Smooth muscle cell of the brain vasculature (primary cell): ENCODE results near the gene RNF149.
"Not testable (repeated sequence)": the region's sequence is repeated elsewhere in the genome, so short reads cannot be mapped to it uniquely, and the experiment has no call there.

Source experiments
- DNase-seq: peaks from one replicate; pipeline ENCODE4 v3.0.0-alpha.2; 2012; ENCODE audit warnings: low read depth, low spot score

RNF149 gene

GRCh38 chr2:101262142-101262541, 46.4 kb downstream of the RNF149 start:
- no peak for DNase-seq

DNA sequence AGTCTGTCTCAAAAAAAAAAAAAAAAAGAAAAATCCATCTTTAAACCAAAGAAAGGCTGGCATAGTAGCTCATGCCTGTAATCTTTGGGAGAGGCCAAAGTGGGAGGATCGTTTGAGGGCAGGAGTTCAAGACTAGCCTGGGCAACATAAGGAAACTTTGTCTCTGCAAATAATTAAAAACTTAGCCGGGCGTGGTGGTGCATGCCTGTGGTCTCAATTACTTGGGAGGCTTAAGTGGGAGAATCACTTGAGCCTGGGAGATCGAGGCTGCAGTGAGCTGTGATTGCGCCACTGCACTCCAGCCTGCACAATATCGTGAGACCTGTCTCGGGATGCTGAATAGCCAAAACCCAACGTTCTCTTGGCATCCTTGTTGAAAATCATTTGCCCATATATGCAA, 49.7 kb downstream of the RNF149 start:
- no peak for DNase-seq

DNA sequence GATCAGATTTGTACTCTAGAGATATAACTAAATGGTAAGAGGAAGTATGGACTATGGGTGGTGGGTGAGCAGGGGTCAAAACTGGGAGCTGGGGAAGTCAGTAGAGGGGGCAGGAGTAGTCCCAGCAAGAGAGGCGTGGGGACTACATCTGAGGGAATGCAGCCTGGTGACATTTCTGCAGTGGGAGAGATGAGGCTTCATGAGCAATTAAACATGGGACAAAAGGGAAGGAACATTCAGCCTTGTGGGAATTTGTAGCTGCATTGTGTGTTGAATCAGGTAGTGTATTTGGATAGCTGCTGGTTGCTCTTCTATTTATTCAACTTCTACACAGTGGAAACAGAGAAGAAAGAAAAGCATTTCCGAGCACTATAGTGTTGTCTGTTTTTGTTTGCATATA, 52.2 kb downstream of the RNF149 start:
- DNase-seq, result no peak

DNA sequence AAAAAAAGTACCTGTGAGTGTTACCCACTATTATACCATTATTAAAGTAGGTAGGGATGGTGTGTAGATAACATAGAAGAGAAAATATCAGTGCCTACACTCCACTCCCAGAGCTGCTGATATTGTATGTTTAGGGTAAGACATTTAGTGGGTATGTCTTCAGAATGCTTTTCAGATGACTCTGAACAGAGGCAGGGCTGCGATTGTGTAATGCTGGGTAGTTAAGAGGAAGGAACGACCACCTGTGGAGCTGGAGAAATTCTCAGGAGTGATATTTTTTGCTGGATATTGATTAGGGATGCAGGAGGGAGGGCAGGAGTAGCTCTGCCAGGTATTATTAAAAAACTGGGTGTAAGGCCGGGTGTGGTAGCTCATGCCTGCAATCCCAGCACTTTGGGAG, 53.0 kb downstream of the RNF149 start:
- no peak for DNase-seq

- no peak for DNase-seq
Measured at GRCh38 chr2:101253703-101254450, 54.6 kb downstream of the RNF149 start.

GRCh38 chr2:101253013-101253702, 55.3 kb downstream of the RNF149 start:
- no peak for DNase-seq

GRCh38 chr2:101252408-101253012, 56.0 kb downstream of the RNF149 start, which contains the start of gene CNOT11:
TSS of gene CNOT11 (plus strand) at chr2:101252886. CDS start at chr2:101252965, 79 bp downstream.
- DNase-seq, result peak; percentile 95

DNA sequence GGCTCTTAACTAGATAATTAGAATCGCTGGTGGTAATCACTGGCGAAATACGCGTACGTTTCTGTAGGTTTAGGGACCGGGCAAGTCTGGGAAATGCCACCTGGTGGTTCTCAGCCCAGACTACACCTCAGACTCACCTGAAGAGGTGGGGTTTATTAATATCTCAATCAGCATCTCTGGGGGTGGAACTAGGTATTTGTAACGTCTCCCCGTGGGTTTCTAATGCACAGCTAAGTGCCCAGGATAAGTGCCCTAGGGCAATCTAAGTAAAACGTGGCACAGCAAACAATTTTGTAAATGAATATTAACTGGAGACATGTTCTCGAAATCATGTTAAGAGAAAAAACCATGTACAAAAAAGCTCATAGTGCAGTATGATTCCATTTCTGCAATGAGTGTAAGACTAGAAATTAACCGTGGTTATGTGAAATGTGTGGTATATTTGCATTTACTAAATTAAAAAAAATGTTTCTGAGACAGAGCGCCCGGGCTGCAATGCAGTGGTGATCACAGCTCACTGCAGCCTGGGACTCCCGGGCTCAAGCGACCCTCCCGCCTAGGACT, 56.6 kb downstream of the RNF149 start:
- DNase-seq, result no peak

- DNase-seq, result not testable (repeated sequence)
Measured at GRCh38 chr2:101251246-101251781, 57.2 kb downstream of the RNF149 start.

DNA sequence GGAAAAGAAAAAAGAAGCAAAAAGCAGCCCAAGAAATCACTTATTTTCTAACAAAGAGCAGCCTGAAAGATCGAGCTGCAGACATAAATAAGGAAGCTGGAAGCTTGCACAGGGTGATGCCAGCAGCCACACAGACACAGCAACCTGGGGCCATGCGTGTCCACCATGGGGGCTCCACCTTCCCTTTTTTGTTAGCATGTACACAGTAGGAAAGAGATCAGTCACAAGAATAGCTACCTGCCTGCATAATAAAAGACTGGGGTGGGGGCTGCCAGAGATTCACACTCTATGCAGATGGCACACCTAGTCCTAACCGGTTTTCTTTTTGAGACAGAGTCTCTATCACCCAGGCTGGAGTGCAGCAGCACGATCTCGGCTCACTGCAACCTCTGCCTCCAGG, 58.7 kb downstream of the RNF149 start:
- no peak for DNase-seq

DNA sequence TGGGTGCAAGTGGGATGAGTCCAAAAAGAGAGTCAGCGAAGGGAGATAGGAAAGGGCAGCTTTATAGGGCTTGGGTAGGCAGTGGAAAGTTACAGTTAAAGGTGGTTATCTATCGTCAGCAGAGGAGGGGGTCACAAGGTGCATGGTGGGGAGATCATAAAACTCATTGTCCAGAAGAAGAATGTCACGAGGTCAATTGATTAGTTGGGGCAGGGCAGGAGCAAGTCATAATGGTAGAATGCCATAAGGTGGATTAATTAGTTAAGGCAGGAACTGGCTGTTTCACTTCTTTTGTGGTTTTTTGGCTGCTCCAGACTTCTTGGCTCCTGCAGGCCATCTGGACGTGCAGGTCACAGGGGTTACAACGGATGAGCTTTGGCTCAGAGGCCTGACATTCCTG, 59.7 kb downstream of the RNF149 start:
- not testable (repeated sequence) for DNase-seq

- DNase-seq, result not testable (repeated sequence)
Measured at GRCh38 chr2:101245468-101245867, 63.0 kb downstream of the RNF149 start.

GRCh38 chr2:101244899-101245298, 63.6 kb downstream of the RNF149 start:
- not testable (repeated sequence) for DNase-seq

- not testable (repeated sequence) for DNase-seq
Measured at GRCh38 chr2:101244373-101244772, 64.1 kb downstream of the RNF149 start.

- DNase-seq, result no peak
Measured at GRCh38 chr2:101241158-101241557, 67.3 kb downstream of the RNF149 start.

GRCh38 chr2:101240694-101241093, 67.8 kb downstream of the RNF149 start:
- DNase-seq, result not testable (repeated sequence)

- not testable (repeated sequence) for DNase-seq
Measured at GRCh38 chr2:101239760-101240118, 68.8 kb downstream of the RNF149 start.

DNA sequence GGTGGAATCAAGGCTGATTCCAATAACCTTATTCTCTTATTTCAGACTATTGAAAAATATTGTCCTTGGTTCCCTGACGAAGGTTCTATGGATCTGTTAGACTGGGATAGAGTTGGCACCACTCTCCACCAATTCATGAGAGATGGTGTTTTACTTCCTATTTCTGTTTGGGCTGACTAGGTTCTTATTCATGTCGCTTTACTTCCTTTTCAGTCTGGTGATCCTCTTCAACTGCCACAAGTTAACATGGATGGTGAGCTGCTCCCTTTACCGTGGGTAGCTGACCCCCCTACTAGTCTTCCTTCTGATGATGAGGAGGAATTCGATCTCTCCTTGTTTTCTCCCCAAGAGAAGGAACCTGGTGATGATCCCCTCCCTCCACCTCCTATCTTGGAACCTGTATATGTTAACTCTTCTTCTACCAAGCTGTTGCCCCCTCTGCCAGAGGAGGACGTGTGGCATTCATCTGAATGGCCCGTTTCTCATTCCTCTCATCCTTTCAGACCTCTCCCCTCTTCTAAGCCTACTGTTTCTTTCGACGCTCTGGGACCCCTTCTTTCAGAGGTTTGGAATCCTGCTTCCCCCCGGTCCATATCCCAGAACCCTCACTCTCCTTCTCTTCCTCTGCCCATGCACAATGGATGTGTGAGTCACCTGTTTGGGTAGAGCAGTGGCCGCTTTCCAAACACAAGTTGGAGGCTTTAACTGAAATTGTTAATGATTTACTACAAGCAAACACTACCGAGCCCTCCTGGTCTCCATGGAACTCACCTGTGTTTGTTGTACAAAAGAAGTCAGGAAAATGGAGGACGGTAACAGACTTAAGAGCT, 69.4 kb downstream of the RNF149 start:
- no peak for DNase-seq

DNA sequence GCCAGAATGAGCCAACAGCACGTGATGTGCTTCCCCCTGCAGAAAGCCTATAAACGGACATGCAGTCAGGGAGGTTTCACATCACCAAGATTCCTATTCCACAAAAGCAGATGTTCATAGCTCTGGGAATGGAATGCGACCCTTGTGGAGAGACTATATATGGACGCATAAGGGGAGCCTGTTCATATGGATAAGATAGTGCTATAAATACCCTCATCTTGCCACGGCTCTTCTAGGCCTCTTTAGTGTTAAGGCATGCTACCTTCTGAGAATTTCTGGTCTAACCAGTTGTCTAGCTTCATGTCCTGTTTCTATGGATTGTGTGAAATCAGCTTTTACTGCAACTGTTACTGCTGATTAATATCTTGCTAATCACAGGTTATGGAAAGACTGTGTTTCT, 70.6 kb downstream of the RNF149 start:
- DNase-seq, result not testable (repeated sequence)

DNA sequence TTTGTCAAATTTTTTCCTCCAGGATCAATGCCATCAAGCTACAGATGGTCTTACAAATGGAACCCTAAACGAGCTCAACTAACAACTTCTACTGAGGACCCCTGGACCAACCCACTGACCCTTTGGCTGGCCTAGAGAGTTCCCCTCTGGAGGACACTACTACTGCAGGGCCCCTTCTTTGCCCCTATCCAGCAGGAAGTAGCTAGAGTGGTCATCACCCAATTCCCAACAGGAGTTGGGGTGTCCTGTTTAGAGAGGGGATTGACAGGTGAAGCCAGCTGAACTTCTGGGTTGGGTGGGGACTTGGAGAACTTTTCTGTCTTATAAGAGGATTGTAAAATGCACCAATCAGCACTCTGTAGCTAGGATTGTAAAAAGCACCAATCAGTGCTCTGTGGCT, 72.5 kb downstream of the RNF149 start:
- not testable (repeated sequence) for DNase-seq
